Cerebellar cortex (tissue), 1 donor: ENCODE results near the gene L2HGDH.

Experiments used
- DNase-seq: peaks from one replicate; pipeline ENCODE4 v3.0.0-alpha.2; 2015; ENCODE audit warnings: low spot score

L2HGDH gene

DNA sequence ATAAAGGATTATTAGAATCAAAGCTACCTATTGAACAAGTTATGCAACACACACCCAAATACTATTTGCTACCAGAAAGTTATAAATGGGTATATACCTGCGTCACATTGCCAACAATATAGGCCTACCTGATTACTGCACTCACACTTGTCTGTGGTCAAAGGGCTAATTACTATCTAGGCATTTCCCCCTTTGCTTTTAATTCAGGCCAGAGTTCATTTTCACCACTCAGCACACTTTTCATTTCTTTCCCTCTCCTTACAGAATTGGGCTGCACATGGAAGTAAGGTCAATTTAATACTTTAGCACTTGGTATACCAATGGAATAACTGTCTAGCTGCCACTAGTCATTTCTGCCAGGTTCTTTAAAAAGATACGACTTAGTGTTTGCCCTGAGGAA lies 82.3 kb downstream of the L2HGDH start:
- DNase-seq = peak; percentile 11

DNA sequence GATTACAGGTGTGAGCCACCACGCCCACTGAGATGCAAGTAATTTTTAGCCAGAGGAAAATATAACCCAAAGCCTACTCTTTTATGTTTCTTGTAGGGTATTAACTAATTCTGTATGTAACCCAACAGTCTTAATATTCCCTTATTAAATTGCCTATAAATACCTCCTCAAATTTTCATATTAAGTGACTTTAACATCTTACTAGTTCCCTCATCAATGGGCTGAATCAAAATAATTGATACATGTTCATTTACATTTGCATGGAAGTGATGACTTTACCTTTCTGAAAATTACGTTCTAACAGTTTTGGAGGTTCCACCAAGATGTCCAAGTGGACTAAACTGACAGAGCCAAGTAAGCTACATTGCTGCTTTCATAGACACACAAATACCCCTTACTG lies 83.7 kb downstream of the L2HGDH start:
- no peak for DNase-seq

DNA sequence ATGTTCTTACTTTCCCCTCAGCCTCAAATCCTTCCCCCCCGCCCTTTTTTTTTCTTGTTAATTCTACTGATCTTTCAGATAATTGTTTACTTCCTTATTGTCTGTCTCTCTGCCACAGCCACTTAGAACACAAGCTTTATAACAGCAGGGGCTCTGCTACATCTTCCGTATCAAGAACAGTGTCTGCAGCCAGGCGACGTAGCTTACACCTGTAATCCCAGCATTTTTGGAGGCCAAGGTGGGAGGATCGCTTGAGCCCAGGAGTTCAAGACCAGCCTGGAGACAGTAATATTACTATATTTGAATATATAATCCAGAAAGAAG lies 86.1 kb downstream of the L2HGDH start:
- no peak for DNase-seq

DNA sequence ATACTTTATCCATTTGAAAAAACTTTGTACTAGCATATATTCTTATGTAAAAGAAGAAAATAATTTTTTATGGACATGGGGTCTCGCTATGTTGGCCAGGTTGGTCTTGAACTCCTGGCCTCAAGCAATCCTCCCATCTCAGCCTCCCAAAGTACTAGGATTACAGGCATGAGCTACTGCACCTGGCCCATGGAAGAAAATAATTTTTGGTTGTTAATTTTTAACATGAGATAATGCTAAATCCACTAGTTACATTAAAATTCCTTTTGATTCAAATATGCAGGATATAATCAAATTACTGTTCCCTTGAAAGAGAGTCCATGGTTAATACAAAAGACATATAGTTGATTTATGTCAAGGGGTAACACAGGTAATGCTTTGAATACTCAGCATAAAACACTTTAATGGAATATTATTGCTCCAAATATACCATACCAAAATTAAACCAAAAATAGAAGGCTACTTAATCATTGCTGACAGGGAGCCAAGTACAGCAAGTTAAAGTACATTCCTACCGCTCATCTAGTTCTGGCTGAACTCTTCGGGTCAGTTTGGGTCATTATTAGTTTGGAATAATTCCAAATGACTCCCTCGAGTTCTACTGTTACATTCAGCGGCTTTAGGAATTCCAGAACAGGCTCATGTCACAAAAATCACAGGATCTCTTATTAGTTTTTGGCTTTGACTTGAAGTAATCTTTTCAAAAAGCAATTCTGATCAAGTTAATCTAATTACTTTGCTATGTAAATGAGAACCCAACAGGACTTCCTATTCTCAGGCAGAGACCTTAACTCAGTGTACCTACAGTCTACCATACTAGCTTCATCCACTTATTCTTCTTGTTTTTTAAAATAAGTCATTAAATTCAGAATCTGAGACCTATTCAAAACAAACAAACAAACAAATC lies 86.7 kb downstream of the L2HGDH start:
- peak; percentile 8 for DNase-seq

DNA sequence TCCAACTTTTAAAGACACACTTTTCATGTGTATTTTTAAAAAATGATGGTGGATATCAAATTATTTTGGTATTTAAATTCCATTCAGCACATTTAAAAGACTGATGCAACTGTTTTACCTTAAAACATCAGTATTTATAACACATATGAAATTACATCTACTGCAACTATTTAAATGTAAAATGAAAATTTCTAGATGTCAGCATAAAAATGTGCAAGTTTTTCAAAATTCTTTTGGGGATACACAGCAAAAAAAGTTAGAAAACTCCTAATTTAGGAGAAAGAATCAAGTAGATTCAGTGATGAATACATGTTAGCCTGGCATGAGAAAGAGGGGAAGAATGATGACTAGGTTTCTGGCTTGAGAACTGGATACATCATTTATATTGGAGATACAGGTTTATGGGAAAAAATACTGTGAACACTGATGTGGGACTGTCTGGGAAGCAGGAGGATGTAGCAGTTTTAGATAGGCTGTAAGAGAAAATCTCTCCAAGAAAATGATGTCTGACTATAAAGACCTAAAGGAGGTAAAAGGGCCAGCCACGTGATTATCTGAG lies 89.9 kb downstream of the L2HGDH start:
- DNase-seq = no peak

DNA sequence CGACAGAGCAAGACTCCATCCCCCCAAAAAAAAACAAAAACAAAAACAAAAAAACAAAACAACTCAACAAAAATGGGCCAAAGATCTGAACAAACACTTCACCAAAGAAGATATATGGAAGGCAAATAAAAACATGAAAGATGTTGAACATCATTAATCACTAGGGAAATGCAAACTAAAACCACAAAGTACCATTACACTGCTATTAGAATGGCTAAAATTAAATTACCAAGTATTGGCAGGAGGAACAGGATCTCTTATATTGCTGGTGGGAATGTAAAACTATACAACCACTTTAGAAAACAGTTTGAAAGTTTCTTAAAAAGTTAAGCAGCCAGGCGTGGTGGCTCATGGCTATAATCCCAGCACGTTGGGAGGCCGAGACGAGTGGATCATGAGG lies 93.5 kb downstream of the L2HGDH start:
- DNase-seq = no peak

DNA sequence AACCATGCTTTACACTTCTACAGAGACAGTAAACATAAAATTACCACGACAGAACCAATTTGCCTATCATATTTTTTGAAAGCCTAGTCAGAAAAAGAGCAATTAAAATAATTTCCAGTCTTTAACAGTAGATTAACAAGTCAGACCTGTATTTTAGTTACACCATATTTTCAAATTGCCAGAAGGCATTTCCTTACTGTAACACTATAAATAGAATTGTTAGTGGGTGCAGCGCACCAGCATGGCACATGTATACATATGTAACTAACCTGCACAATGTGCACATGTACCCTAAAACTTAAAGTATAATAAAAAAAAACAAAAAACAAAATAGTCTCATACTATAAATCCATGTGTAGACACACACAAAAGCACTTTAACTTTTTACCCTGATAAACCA lies 96.6 kb downstream of the L2HGDH start:
- no peak for DNase-seq

DNA sequence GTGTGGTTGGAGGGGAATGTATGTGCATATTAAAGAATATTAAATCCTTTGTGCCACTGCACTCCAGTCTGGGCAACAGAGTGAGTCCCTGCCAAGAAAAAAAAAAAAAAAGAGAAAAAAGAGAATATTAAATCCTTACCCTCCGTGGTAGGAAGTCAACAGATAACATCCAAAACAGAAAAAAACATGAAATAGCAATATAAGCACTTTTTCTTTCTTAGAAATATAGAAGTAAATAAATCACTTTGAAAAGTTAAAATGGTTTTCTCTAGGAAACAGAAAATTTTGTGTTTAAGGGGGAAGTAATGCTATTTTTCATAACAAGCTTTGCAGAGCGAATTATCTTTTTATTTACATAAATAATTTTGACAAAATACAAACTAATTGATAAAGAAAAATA lies 98.2 kb downstream of the L2HGDH start:
- no peak for DNase-seq

DNA sequence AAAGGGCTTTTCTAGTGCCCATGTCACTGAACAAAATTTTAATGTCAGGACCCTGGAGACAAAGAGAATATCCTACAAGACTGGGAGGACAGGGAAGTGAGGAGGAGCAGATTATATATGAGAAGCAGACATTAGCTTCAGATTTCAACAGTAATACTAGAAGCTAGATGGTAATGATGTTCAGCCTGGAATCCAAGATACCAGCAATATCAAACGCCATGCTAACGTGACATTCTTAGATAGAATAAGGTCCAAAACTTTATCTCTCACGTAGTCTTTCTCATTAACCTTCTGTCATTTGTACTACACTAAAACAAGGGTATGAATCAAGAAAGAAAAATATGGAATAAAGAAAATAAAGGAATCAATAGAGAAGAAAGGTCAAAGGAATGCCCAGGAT lies 99.3 kb downstream of the L2HGDH start:
- no peak for DNase-seq

DNA sequence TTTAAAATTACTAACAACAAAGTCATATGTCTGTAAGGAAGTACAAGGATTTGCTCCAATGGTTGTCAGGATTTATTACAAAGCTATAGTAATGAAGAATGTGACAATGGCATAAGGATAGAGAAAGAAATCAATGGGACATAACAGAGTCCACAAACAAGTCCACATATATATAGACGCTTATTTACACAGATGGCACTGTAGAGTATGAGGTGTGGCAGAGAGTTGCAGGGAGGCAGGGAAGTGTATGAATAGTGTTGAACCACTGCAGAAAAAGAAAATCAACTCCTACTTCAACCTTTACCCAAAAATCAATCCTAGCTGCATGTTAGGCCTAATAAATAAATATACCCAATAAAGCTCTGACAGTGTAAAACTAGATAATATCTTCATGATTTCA lies 102.0 kb downstream of the L2HGDH start:
- no peak for DNase-seq

DNA sequence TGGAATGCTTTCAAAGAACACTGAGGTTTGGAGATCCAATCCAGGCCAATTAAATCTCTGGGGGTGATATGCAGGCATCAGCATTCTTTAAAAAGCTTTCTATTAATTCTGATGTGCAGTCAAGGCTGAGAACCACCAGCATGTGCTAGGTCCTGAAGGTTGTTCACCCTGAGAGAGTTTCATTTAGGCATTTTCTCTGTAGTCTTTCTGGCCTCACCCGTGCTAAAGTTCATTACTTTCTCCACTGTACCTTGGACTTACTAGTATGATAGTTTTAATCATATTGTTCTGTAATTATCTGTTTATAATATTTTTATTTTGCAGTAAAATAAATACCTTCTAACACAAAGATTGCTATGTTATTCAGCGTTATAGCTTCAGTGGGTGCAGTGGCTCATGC lies 113.5 kb downstream of the L2HGDH start:
- DNase-seq = no peak

DNA sequence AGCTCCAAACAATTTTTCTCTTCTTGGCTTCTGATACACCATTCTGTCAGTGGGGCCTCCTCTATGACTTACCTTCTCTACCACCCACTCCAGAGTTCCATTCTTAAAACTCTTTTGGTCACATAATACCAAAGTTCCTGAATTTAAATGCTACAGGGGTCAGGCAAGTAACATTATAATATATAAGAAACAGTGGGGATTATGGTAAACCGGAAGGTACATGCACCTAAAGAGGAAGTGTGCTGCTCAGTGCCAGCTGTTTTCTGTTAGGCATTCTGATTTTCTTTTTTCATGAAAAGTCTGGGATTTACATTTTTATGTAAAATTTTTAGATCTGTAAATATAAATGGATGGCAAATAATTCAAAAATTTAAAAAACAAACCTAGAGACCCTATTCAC lies 120.5 kb downstream of the L2HGDH start:
- DNase-seq = no peak
